ENCODE data around the gene MFAP4.

GRCh38 chr17:19417611-19418010 lies 30.6 kb upstream of the MFAP4 start:
- TF ChIP-seq HNRNPL (IDR thresholded peaks at IDR 0.05; ENCODE audit: low read depth, low read length) (no peak), KDM2B (CRISPR knock-in tag; IDR thresholded peaks at IDR 0.05) (no peak), FIP1L1 (IDR thresholded peaks at IDR 0.05; ENCODE audit: low read depth, low read length, poor library complexity, severe bottlenecking) (no peak), YY1 (IDR thresholded peaks at IDR 0.05; ENCODE audit: borderline replicate concordance in 1 of 3, control insufficient read depth in 1 of 3, extremely low read depth in 1 of 3, insufficient read depth in 3 of 3, insufficient read length in 1 of 3, insufficient replicate concordance in 2 of 3, low read depth in 1 of 3, low read length in 2 of 3) (no peak), CCNT2 (IDR thresholded peaks at IDR 0.05; ENCODE audit: borderline replicate concordance, extremely low read depth, insufficient read length, low read depth, low read length) (no peak), E2F5 (CRISPR knock-in tag; IDR thresholded peaks at IDR 0.05) (no peak), ZNF778 (CRISPR knock-in tag; IDR thresholded peaks at IDR 0.05) (no peak), TCF7 (IDR thresholded peaks at IDR 0.05; ENCODE audit: borderline replicate concordance) (no peak), POLR2A (conservative IDR thresholded peaks at IDR 0.05) (no peak)
- TF ChIP-seq, protein P1, sequence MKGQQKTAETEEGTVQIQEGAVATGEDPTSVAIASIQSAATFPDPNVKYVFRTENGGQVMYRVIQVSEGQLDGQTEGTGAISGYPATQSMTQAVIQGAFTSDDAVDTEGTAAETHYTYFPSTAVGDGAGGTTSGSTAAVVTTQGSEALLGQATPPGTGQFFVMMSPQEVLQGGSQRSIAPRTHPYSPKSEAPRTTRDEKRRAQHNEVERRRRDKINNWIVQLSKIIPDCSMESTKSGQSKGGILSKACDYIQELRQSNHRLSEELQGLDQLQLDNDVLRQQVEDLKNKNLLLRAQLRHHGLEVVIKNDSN (CRISPR knock-in tag; IDR thresholded peaks at IDR 0.05): no peak
- TF ChIP-seq, protein P2, sequence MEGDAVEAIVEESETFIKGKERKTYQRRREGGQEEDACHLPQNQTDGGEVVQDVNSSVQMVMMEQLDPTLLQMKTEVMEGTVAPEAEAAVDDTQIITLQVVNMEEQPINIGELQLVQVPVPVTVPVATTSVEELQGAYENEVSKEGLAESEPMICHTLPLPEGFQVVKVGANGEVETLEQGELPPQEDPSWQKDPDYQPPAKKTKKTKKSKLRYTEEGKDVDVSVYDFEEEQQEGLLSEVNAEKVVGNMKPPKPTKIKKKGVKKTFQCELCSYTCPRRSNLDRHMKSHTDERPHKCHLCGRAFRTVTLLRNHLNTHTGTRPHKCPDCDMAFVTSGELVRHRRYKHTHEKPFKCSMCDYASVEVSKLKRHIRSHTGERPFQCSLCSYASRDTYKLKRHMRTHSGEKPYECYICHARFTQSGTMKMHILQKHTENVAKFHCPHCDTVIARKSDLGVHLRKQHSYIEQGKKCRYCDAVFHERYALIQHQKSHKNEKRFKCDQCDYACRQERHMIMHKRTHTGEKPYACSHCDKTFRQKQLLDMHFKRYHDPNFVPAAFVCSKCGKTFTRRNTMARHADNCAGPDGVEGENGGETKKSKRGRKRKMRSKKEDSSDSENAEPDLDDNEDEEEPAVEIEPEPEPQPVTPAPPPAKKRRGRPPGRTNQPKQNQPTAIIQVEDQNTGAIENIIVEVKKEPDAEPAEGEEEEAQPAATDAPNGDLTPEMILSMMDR (IDR thresholded peaks at IDR 0.05 in 2 of 3, conservative IDR thresholded peaks at IDR 0.05 in 1 of 3; ENCODE audit: insufficient read depth in 2 of 3, low read depth in 1 of 3, low read length in 3 of 3): no peak
- TF ChIP-seq, protein P3, sequence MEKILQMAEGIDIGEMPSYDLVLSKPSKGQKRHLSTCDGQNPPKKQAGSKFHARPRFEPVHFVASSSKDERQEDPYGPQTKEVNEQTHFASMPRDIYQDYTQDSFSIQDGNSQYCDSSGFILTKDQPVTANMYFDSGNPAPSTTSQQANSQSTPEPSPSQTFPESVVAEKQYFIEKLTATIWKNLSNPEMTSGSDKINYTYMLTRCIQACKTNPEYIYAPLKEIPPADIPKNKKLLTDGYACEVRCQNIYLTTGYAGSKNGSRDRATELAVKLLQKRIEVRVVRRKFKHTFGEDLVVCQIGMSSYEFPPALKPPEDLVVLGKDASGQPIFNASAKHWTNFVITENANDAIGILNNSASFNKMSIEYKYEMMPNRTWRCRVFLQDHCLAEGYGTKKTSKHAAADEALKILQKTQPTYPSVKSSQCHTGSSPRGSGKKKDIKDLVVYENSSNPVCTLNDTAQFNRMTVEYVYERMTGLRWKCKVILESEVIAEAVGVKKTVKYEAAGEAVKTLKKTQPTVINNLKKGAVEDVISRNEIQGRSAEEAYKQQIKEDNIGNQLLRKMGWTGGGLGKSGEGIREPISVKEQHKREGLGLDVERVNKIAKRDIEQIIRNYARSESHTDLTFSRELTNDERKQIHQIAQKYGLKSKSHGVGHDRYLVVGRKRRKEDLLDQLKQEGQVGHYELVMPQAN (IDR thresholded peaks at IDR 0.05; ENCODE audit: borderline replicate concordance): no peak
- TF ChIP-seq, protein P4, sequence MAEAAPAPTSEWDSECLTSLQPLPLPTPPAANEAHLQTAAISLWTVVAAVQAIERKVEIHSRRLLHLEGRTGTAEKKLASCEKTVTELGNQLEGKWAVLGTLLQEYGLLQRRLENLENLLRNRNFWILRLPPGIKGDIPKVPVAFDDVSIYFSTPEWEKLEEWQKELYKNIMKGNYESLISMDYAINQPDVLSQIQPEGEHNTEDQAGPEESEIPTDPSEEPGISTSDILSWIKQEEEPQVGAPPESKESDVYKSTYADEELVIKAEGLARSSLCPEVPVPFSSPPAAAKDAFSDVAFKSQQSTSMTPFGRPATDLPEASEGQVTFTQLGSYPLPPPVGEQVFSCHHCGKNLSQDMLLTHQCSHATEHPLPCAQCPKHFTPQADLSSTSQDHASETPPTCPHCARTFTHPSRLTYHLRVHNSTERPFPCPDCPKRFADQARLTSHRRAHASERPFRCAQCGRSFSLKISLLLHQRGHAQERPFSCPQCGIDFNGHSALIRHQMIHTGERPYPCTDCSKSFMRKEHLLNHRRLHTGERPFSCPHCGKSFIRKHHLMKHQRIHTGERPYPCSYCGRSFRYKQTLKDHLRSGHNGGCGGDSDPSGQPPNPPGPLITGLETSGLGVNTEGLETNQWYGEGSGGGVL (CRISPR knock-in tag; IDR thresholded peaks at IDR 0.05): no peak
